GM18519 (cell line): ENCODE results near the gene INHBE.
"Not testable (repeated sequence)": the region's sequence is repeated elsewhere in the genome, so short reads cannot be mapped to it uniquely, and the experiment has no call there.

Experiments
- ATAC-seq: cut with Tn5 transposase; IDR thresholded peaks from one replicate; pipeline ENCODE4 v1.9.1; 2021; ENCODE audit warnings: mild to moderate bottlenecking, moderate library complexity; ENCODE audit not compliant: unreplicated experiment, low FRiP score

The INHBE gene

DNA sequence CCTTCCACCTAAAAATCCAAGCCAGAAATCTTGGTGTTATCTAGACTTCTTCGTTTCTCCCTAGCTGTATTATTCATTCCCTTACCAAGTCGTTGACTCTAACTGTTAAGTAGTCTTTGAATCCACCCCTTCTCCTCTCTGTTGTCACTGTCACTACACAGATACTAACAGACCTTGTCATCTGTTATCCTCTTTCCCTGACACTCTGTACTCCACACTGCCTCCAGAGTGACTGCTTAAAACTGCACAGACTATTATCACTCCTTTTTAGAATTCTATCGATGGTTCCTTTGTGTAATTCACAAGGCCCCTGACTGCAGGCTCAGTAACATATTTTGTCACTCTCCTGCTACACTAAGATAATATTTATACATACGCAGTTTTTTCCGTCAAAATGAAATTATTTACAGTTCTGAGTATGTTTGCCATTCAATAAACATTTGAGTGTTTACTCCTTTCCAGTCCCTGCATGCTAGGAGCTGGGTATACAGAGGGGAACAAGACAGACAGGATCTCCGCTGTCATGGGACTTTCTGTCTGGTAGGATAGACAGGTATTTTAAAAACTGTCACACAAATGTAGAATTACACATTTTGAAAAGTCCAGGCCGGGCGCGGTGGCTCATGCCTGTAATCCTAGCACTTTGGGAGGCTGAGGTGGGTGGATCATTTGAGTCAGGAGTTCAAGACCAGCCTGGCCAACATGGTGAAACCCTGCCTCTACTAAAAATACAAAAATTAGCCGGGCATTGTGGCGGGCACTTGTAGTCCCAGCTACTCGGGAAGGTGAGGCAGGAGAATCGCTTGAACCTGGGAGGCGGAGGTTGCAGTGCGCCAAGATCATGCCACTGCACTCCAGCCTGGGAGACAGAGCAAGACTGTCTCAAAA is 36.5 kb downstream of the INHBE start:
- ATAC-seq, result no peak

DNA sequence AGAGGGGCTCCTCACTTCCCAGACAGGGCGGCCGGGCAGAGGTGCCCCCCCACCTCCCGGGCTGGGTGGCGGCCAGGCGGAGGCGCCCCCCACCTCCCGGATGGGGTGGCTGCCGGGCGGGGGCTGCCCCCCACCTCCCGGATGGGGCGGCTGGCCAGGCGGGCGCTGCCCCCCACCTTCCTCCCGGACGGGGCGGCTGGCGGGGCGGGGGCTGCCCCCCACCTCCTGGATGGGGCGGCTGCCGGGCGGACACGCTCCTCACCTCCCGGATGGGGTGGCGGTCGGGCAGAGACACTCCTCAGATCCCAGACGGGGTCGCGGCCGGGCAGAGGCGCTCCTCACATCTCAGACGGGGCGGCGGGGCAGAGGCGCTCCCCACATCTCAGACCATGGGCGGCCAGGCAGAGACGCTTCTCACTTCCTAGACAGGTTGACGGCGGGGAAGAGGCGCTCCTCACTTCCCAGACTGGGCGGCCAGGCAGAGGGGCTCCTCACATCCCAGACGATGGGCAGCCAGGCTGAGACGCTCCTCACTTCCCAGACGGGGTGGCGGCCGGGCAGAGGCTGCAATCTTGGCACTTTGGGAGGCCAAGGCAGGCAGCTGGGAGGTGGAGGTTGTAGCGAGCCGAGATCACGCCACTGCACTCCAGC is 40.1 kb downstream of the INHBE start:
- not testable (repeated sequence) for ATAC-seq

DNA sequence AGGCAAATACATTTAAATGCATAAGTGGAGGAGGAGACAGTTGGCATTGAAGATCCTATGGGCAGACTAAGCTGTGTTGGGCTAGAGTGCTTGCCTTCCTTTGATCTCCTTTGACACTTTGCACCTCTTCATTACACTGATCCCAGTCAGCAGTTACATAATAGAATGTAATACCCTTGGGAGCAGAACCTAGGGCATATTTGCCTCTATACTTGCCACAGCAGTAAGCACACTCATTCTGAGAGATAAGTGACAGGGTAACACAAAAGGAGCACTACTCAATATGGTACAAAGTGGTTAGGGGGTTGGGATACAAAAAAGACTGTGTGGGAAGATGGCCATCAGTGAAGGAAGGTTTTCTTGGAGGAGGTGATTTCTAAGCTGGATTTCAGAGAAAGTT is 41.7 kb downstream of the INHBE start:
- no peak for ATAC-seq

DNA sequence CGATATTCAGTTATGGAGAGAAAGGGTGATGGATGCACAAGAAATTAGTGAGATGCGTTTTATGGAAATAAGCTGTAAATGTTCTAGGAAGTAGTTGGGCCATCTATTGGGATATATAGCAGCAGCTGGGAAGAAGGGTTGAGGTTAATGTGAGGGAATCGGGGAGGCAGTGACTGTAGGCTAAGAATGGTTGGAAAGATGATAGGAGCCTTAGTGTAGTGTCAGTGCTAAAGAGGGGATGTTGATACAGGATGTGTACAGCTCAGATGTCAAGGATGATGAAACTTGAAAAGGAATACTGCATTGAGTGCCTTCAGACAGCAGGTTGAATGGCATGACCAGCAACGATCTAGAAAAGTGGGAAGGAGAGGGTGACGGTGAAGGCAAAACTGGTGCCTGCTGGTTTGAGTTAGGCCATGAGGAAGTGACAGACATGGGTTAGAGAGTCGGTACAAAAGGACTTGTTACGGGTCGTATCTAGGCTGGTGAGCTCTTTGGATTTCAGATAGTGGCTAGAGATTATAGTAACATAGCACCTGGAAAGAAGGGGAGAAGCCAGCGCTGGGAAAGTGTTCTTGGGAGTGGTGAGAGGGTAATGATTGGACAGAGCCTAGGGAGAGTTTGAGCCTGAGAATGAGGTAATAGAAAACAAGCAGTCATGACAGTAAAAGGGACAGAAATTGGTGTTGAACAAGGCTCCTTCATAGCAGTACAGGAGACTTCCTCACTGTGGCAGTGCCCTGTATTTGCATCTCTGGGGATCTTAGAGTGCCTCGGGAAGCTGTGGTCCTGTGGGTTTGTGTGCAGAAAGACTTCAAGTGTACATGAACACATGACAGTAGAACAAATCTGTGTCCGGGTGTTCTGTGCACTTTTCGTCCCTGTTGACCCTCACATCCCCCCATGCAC is 42.4 kb downstream of the INHBE start:
- no peak for ATAC-seq

DNA sequence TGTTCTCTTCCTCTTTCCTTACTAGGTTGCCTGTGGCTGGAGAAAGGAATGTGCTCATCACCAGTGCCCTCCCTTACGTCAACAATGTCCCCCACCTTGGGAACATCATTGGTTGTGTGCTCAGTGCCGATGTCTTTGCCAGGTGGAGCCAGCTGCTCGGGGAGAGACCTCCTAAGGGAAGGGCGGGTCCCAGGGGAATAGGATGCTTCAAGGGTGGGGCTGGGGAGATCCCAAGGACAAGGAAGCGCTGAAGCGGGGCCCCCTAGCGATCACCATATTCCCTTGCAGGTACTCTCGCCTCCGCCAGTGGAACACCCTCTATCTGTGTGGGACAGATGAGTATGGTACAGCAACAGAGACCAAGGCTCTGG is 43.0 kb downstream of the INHBE start:
- no peak for ATAC-seq

DNA sequence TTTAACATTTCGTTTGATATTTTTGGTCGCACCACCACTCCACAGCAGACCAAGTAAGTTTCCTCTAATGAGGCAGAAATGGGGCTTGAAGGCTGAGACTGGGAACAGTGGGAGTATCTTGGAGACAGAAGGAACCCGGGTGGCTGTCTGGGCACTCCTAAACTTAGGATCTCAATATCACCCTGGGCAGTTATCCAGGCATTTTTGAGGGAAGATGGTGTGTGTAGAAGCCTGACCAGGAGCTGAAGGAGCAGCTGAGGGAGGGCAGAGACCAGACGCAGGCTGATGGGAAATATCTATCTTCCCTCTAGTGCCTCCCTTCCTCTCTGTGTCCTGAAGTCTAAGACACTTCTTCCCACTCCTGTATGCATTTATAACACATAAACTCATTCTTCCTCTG is 43.5 kb downstream of the INHBE start:
- no peak for ATAC-seq

DNA sequence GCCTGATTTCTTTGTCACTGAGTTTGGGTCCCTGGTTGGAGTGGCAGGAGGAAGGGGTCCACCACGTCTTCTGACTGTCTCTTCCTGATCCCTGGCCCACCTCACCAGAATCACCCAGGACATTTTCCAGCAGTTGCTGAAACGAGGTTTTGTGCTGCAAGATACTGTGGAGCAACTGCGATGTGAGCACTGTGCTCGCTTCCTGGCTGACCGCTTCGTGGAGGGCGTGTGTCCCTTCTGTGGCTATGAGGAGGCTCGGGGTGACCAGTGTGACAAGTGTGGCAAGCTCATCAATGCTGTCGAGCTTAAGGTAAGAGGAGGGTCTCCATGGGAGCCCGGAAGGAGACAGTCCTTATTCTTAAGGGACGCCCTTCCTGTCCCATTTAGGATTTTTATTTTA is 45.1 kb downstream of the INHBE start:
- ATAC-seq, result no peak

DNA sequence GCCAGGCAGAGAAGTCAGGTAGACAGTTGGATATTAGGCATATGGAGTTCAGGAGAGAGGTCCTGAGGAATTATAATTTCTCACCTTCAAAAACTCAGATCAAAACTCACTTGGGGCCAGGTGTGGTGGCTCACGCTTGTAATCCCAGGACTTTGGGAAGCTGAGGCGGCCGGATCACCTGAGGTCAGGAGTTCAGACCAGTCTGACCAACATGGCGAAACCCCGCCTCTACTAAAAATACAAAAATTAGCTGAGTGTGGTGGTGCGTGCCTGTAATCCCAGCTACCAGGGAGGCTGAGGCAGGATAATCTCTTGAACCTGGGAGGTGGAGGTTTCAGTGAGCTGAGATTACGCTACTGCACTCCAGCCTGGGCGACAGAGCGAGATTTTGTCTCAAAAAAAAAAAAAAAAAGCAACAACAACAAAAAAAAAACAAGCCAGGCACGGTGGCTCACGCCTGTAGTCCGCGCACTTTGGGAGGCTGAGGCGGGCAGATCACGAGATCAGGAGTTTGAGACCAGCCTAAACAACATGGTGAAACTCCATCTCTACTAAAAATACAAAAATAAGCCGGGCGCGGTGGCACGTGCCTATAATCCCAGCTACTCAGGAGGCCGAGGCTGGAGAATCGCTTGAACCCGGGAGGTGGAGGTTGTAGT is 47.3 kb downstream of the INHBE start:
- not testable (repeated sequence) for ATAC-seq

DNA sequence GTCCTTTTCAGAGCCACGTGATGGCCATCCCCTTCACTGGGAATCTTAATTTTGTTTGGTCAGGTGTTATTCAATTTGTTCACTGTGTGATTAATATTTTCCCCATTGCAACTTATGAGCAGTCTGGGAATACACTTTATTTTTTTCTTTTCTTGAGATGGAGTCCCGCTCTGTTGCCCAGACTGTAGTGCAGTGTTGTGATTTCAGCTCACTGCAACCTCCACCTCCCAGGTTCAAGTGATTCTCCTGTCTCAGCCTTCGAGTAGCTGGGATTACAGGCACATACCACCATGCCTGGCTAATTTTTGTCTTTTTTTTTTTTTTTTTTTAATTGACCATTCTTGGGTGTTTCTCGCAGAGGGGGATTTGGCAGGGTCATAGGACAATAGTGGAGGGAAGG is 51.4 kb downstream of the INHBE start:
- not testable (repeated sequence) for ATAC-seq
